ENCODE data around the gene ARHGAP32.

The ARHGAP32 gene

GRCh38 chr11:129055196-129055595 lies 136.9 kb downstream of the ARHGAP32 start:
- no peak for TF ChIP-seq EZH2phosphoT487 (IDR thresholded peaks at IDR 0.05; ENCODE audit: borderline replicate concordance, low read length)
- TF ChIP-seq, protein P1, sequence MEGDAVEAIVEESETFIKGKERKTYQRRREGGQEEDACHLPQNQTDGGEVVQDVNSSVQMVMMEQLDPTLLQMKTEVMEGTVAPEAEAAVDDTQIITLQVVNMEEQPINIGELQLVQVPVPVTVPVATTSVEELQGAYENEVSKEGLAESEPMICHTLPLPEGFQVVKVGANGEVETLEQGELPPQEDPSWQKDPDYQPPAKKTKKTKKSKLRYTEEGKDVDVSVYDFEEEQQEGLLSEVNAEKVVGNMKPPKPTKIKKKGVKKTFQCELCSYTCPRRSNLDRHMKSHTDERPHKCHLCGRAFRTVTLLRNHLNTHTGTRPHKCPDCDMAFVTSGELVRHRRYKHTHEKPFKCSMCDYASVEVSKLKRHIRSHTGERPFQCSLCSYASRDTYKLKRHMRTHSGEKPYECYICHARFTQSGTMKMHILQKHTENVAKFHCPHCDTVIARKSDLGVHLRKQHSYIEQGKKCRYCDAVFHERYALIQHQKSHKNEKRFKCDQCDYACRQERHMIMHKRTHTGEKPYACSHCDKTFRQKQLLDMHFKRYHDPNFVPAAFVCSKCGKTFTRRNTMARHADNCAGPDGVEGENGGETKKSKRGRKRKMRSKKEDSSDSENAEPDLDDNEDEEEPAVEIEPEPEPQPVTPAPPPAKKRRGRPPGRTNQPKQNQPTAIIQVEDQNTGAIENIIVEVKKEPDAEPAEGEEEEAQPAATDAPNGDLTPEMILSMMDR (IDR thresholded peaks at IDR 0.05; ENCODE audit: low read depth, low read length, poor library complexity, severe bottlenecking) = no peak
- H3K4me1 ChIP-seq (ENCODE audit: control insufficient read depth, low read length) = no peaks in the 10 kb centered on the region
- no peak overlapping the region for H3K4me2 ChIP-seq (ENCODE audit: low read length)
- no peaks in the 10 kb centered on the region for H3K9me2 ChIP-seq (replicated peaks; ENCODE audit: control insufficient read depth, low read length)
- H3K79me2 ChIP-seq (ENCODE audit: control insufficient read depth, low read length) = no peaks in the 10 kb centered on the region
- H3K36me3 ChIP-seq (ENCODE audit: control insufficient read depth, low read length) = no peaks in the 10 kb centered on the region
- H3K27ac ChIP-seq (ENCODE audit: low read depth, low read length) = no peak overlapping the region
- peaks cover 11% of the 10 kb centered on the region for H3K27me3 ChIP-seq (ENCODE audit: control insufficient read depth, low read length)
- H3K4me3 ChIP-seq (ENCODE audit: low read length) = no peak overlapping the region
- no peaks in the 10 kb centered on the region for H3F3A ChIP-seq (ENCODE audit: control insufficient read depth, insufficient read depth)
- H4K20me1 ChIP-seq (ENCODE audit: control insufficient read depth, insufficient read depth, low read depth, low read length) = no peaks in the 10 kb centered on the region
- H3K9me3 ChIP-seq (ENCODE audit: control insufficient read depth, insufficient read depth, low read length) = no peaks in the 10 kb centered on the region

DNA sequence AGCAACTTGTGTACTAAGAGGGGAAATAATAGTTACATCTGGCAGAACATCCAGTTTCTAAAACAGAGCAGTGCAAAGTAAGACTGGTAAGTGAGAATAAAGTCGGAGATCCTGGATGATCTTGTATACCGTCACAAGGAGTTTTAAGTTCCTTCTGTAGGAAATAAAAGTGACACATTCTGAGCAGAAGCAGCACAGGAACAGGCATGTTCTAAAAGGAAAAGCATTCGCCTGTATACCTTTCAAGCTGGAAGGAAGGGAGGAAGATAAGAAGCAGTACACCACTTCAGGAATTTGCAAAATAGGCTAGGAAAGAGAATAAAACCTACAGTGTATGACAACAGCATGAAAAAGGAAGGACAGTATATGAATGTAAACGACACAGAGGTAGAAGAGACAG lies 143.2 kb downstream of the ARHGAP32 start:
- Histone ChIP-seq H3K27me3 (ENCODE audit: control insufficient read depth, low read length) (peaks cover 8% of the 10 kb centered on the region), H4K20me1 (ENCODE audit: control insufficient read depth, insufficient read depth, low read depth, low read length) (no peaks in the 10 kb centered on the region), H3K36me3 (ENCODE audit: control insufficient read depth, low read length) (no peaks in the 10 kb centered on the region), H3K9me3 (ENCODE audit: control insufficient read depth, insufficient read depth, low read length) (no peaks in the 10 kb centered on the region), H3K27ac (ENCODE audit: low read depth, low read length) (no peak overlapping the region), H3K4me2 (ENCODE audit: low read length) (no peak overlapping the region), H3K9me2 (replicated peaks; ENCODE audit: control insufficient read depth, low read length) (no peaks in the 10 kb centered on the region), H3K79me2 (ENCODE audit: control insufficient read depth, low read length) (no peaks in the 10 kb centered on the region), H3K4me3 (ENCODE audit: low read length) (no peak overlapping the region), H3K4me1 (ENCODE audit: control insufficient read depth, low read length) (no peaks in the 10 kb centered on the region), H3F3A (ENCODE audit: control insufficient read depth, insufficient read depth) (no peaks in the 10 kb centered on the region)
- TF ChIP-seq, protein P1 (IDR thresholded peaks at IDR 0.05; ENCODE audit: low read depth, low read length, poor library complexity, severe bottlenecking) = no peak
- TF ChIP-seq EZH2phosphoT487 (IDR thresholded peaks at IDR 0.05; ENCODE audit: borderline replicate concordance, low read length) = no peak

DNA sequence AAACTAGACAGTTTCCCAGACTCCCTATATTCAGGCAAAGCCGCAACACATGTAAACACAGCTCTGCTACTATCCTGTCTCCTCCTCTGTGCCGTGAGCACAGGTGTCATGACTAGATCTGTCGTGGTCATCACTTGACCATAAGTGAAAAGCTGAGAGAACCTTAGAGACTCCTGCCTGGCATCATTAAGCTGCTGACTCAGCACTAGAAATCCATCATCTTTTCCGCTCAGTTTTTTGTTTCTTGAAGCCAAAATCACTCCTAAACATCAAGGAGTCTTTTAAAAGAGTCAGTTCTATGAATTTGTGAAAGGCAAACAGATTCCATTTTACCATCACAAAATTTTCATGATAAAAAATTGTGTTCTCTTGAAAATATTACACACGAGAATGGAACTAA lies 147.0 kb downstream of the ARHGAP32 start:
- H3K4me1 ChIP-seq (ENCODE audit: control insufficient read depth, low read length) = no peaks in the 10 kb centered on the region
- no peaks in the 10 kb centered on the region for H3F3A ChIP-seq (ENCODE audit: control insufficient read depth, insufficient read depth)
- H3K4me3 ChIP-seq (ENCODE audit: low read length) = no peak overlapping the region
- H3K27ac ChIP-seq (ENCODE audit: low read depth, low read length) = no peak overlapping the region
- TF ChIP-seq, protein P1 (IDR thresholded peaks at IDR 0.05; ENCODE audit: low read depth, low read length, poor library complexity, severe bottlenecking) = no peak
- TF ChIP-seq EZH2phosphoT487 (IDR thresholded peaks at IDR 0.05; ENCODE audit: borderline replicate concordance, low read length) = no peak
- no peaks in the 10 kb centered on the region for H4K20me1 ChIP-seq (ENCODE audit: control insufficient read depth, insufficient read depth, low read depth, low read length)
- H3K79me2 ChIP-seq (ENCODE audit: control insufficient read depth, low read length) = no peaks in the 10 kb centered on the region
- H3K4me2 ChIP-seq (ENCODE audit: low read length) = no peak overlapping the region
- H3K27me3 ChIP-seq (ENCODE audit: control insufficient read depth, low read length) = no peaks in the 10 kb centered on the region
- no peaks in the 10 kb centered on the region for H3K36me3 ChIP-seq (ENCODE audit: control insufficient read depth, low read length)
- H3K9me3 ChIP-seq (ENCODE audit: control insufficient read depth, insufficient read depth, low read length) = no peaks in the 10 kb centered on the region
- H3K9me2 ChIP-seq (replicated peaks; ENCODE audit: control insufficient read depth, low read length) = no peaks in the 10 kb centered on the region

GRCh38 chr11:129042503-129042902 lies 149.6 kb downstream of the ARHGAP32 start:
- Histone ChIP-seq H3K27me3 (ENCODE audit: control insufficient read depth, low read length) (no peaks in the 10 kb centered on the region), H3F3A (ENCODE audit: control insufficient read depth, insufficient read depth) (no peaks in the 10 kb centered on the region), H3K4me1 (ENCODE audit: control insufficient read depth, low read length) (no peaks in the 10 kb centered on the region), H3K79me2 (ENCODE audit: control insufficient read depth, low read length) (no peaks in the 10 kb centered on the region), H4K20me1 (ENCODE audit: control insufficient read depth, insufficient read depth, low read depth, low read length) (no peaks in the 10 kb centered on the region), H3K4me3 (ENCODE audit: low read length) (no peak overlapping the region), H3K36me3 (ENCODE audit: control insufficient read depth, low read length) (no peaks in the 10 kb centered on the region), H3K4me2 (ENCODE audit: low read length) (no peak overlapping the region), H3K9me2 (replicated peaks; ENCODE audit: control insufficient read depth, low read length) (no peaks in the 10 kb centered on the region), H3K27ac (ENCODE audit: low read depth, low read length) (no peak overlapping the region), H3K9me3 (ENCODE audit: control insufficient read depth, insufficient read depth, low read length) (no peaks in the 10 kb centered on the region)
- TF ChIP-seq, protein P1 (IDR thresholded peaks at IDR 0.05; ENCODE audit: low read depth, low read length, poor library complexity, severe bottlenecking) = no peak
- no peak for TF ChIP-seq EZH2phosphoT487 (IDR thresholded peaks at IDR 0.05; ENCODE audit: borderline replicate concordance, low read length)

Data from DOHH2 (cell line).